Activated gamma-delta T cell treated with anti-CD3 and anti-CD28 coated beads, Interleukin-2, amount 50 U/mL, for 16 hours (primary cell): ENCODE measurements around the gene USHBP1.
"Not testable (repeated sequence)": the region's sequence is repeated elsewhere in the genome, so short reads cannot be mapped to it uniquely, and the experiment has no call there.

Experiments
- DNase-seq: peaks from one replicate; pipeline ENCODE4 v3.0.0-alpha.2; 2020; ENCODE audit warnings: low read depth

Gene USHBP1

GRCh38 chr19:17264641-17264979, at the start of gene USHBP1:
Gene USHBP1, minus strand, starts transcription at chr19:17264745. Its CDS starts 446 bp downstream, at chr19:17264299.
- DNase-seq = no peak

- no peak for DNase-seq
Measured at GRCh38 chr19:17314007-17314593, 49.6 kb upstream of the USHBP1 start.

- no peak for DNase-seq
Measured at GRCh38 chr19:17312189-17313113, 47.9 kb upstream of the USHBP1 start.

- no peak for DNase-seq
Measured at GRCh38 chr19:17311455-17312188, 47.1 kb upstream of the USHBP1 start.

- DNase-seq = no peak
Measured at GRCh38 chr19:17309965-17310461, 45.5 kb upstream of the USHBP1 start.

- peak; percentile 99 for DNase-seq
Measured at GRCh38 chr19:17309198-17309964, 44.8 kb upstream of the USHBP1 start, which contains the start of gene DDA1. Gene DDA1, plus strand, starts transcription at chr19:17309563. Its CDS starts 92 bp downstream, at chr19:17309655.

GRCh38 chr19:17307876-17308377, 43.4 kb upstream of the USHBP1 start:
- no peak for DNase-seq

- DNase-seq = no peak
Measured at GRCh38 chr19:17306285-17306714, 41.8 kb upstream of the USHBP1 start.

GRCh38 chr19:17305517-17306284, 41.2 kb upstream of the USHBP1 start, which contains the start of gene MRPL34:
Gene MRPL34, plus strand, starts transcription at chr19:17305872. Its CDS starts 21 bp downstream, at chr19:17305893.
- peak; percentile 87 for DNase-seq

GRCh38 chr19:17305216-17305516, 40.6 kb upstream of the USHBP1 start:
- DNase-seq = no peak

GRCh38 chr19:17304386-17305215, 40.1 kb upstream of the USHBP1 start:
- no peak for DNase-seq

GRCh38 chr19:17303940-17304267, 39.4 kb upstream of the USHBP1 start:
- DNase-seq = no peak

- peak; percentile 87 for DNase-seq
Measured at GRCh38 chr19:17303167-17303939, 38.8 kb upstream of the USHBP1 start, which contains the start of gene ABHD8. Gene ABHD8, minus strand, starts transcription at chr19:17303425. Its CDS starts 1,809 bp downstream, at chr19:17301616.

- DNase-seq = no peak
Measured at GRCh38 chr19:17302391-17303166, 38.0 kb upstream of the USHBP1 start.

GRCh38 chr19:17300992-17301619, 36.6 kb upstream of the USHBP1 start:
- DNase-seq = no peak

- no peak for DNase-seq
Measured at GRCh38 chr19:17296976-17297375, 32.4 kb upstream of the USHBP1 start.

GRCh38 chr19:17296273-17296672, 31.7 kb upstream of the USHBP1 start:
- no peak for DNase-seq

- not testable (repeated sequence) for DNase-seq
Measured at GRCh38 chr19:17295551-17295950, 31.0 kb upstream of the USHBP1 start.
